Epithelial cell of proximal tubule (primary cell): ENCODE data around the gene RNF220. TPM values are rescaled to one million over a fixed set of nuclear protein-coding genes. Genes with fewer than 3 reads are reported as not detected.

Source experiments
- DNase-seq: peaks from one replicate; pipeline ENCODE4 v3.0.0-alpha.2; 2011; ENCODE audit warnings: low read depth
- H3K4me3 ChIP-seq: 2 replicates; pipeline ENCODE4 v1.5.1; 2011; ENCODE audit warnings: low read depth, mild to moderate bottlenecking, low read length
- total RNA-seq: library from RNA; depleted of rRNA; stranded (reverse); fragments of >200 nt; gene quantifications from 2 replicates; pipeline ENCODE4 v1.2.3, GENCODE V29; 2015
- TF ChIP-seq, protein P1 (sequence below): conservative IDR thresholded peaks from 2 replicates; pipeline ENCODE4 v1.5.1; 2012; ENCODE audit warnings: low read depth, mild to moderate bottlenecking, low read length

The RNF220 gene
- total RNA-seq, 1 donor from 2014 or later: 152 TPM

DNA sequence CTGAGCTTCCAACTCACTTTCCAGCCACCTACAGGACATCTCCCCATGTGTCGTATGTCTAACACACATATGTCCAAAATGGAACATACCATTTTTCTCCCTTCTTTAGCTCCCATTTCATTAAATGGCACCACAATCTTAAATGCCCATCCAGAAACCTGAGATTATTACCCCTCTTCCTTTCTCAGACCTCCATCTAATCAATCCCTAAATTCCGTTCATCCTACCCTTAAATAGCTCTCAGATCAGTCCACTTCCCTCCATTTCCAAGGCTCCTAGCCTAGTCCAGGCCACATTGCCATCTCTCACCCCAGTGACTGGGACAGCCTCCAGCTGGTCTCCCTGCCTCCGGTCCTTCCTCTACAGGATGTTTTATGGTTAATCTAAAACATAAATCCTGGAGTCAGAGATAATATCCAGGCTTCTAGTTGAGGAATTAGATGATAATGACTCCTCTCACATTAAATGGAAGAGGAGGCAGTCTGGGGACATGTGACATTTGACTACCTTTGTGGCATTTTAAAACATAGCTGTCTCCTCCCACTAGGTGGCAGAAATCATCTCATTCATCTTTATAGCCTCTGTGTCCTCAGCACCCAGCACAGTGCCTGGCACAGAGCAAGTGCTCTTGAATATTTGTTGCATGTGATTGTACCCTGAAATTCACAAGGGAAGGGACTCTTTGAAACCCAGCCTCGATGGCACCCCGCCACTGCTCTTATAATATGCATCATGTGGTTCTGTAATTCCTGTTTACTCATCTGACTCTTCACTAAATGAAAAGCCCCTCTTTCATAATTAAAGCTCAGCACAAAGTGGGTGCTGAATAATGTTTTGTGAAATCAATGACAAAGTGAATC, 166.9 kb downstream of the RNF220 start:
- TF ChIP-seq, protein P1, sequence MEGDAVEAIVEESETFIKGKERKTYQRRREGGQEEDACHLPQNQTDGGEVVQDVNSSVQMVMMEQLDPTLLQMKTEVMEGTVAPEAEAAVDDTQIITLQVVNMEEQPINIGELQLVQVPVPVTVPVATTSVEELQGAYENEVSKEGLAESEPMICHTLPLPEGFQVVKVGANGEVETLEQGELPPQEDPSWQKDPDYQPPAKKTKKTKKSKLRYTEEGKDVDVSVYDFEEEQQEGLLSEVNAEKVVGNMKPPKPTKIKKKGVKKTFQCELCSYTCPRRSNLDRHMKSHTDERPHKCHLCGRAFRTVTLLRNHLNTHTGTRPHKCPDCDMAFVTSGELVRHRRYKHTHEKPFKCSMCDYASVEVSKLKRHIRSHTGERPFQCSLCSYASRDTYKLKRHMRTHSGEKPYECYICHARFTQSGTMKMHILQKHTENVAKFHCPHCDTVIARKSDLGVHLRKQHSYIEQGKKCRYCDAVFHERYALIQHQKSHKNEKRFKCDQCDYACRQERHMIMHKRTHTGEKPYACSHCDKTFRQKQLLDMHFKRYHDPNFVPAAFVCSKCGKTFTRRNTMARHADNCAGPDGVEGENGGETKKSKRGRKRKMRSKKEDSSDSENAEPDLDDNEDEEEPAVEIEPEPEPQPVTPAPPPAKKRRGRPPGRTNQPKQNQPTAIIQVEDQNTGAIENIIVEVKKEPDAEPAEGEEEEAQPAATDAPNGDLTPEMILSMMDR: peak; percentile 60
- H3K4me3 ChIP-seq: no peak overlapping the region
- DNase-seq: no peak

- TF ChIP-seq, protein P1: no peak
- no peak for DNase-seq
- no peak overlapping the region for H3K4me3 ChIP-seq
These were observed 167.5 kb downstream of the RNF220 start for GRCh38 chr1:44572572-44572879.

DNA sequence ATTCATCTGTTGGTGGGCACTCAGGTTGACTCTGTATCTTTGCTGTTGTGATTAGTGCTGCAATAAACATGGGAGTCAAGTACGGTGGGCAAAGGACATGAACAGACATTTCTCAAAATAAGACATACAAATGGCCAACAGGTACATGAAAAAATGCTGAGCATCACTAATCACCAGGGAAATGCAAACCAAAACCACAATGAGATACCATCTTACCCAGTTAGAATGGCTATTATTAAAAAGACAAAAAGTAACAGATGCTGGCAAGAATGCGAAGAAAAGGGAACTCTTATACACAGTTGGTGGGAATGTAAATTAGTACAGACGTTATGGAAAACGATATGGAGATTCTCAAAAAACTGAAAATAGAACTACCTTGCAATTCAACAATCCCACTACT, 170.3 kb downstream of the RNF220 start:
- H3K4me3 ChIP-seq: no peak overlapping the region
- no peak for DNase-seq
- TF ChIP-seq, protein P1: no peak

GRCh38 chr1:44576456-44577150, 171.5 kb downstream of the RNF220 start:
- TF ChIP-seq, protein P1: no peak
- DNase-seq: no peak
- no peak overlapping the region for H3K4me3 ChIP-seq

GRCh38 chr1:44581205-44581604, 176.2 kb downstream of the RNF220 start:
- no peak for DNase-seq
- TF ChIP-seq, protein P1: no peak

DNA sequence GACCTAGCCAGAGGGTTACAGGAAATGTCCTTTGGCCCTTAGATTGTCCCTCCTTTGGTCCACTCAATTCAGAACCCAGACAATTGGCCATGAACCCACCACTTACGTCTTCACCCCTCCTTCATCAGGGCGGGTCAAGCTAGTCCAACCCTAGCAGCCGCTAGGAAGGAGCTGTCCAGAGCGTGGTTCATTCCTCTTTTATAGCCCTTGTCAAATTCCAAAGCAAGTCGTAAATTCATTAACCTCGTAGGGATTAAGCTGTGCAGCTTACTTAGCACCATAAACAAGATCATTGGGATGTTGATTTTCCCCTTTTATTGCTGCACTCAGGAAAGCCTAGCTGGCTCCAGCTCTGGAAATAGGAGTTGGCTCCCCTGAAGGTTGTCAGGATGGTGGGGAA, 179.1 kb downstream of the RNF220 start:
- TF ChIP-seq, protein P1: no peak
- H3K4me3 ChIP-seq: no peak overlapping the region
- no peak for DNase-seq

More at GRCh38 chr1:44581205-44581604, 176.2 kb downstream of the RNF220 start:
- H3K4me3 ChIP-seq: no peak overlapping the region
